AG04450 (cell line): ENCODE data around the gene FLG2. TPM values are rescaled to one million over a fixed set of nuclear protein-coding genes. Genes with fewer than 3 reads are reported as not detected.

Experiments used
- CTCF ChIA-PET: fragments of 300-600, 350-600 bp; formaldehyde crosslinking; extraction: SDS; loops from one replicate; lab custom pipeline; 2022; ENCODE audit warnings: antibody characterized with exemption, inconsistent platforms; lab: Charles Lee
- POLR2A ChIA-PET: fragments of 350-600 bp; formaldehyde crosslinking; extraction: SDS; loops from one replicate; lab custom pipeline; 2021; ENCODE audit warnings: antibody characterized with exemption, inconsistent platforms; lab: Yijun Ruan, JAX
- DNase-seq: peaks from one replicate; pipeline ENCODE4 v3.0.0-alpha.2; 2011; ENCODE audit warnings: low read depth, low spot score
- H3K27ac ChIP-seq: one replicate; pipeline ENCODE4 v1.5.1; 2012; ENCODE audit warnings: low read depth, low read length, control low read depth
- H3K27me3 ChIP-seq: one replicate; pipeline ENCODE4 v1.6.0; 2012; ENCODE audit warnings: low read length; ENCODE audit not compliant: control insufficient read depth, insufficient read depth
- H3K4me3 ChIP-seq: 2 replicates; pipeline ENCODE4 v1.5.1; 2011; ENCODE audit warnings: mild to moderate bottlenecking, low read depth, low read length, control low read depth
- H3K9me3 ChIP-seq: 2 replicates; pipeline ENCODE4 v1.5.1; 2012; ENCODE audit warnings: low read length; ENCODE audit not compliant: control insufficient read depth, insufficient read depth
- polyA plus RNA-seq: library from polyadenylated mRNA; depleted of rRNA; stranded (reverse); fragments of >200 nt; gene quantifications from 2 replicates; pipeline ENCODE4 v1.2.3, GENCODE V29; 2011
- TF ChIP-seq, protein P1 (sequence below): IDR thresholded peaks from 2 replicates; pipeline ENCODE4 v1.5.1; 2011; ENCODE audit warnings: low read depth, low read length, control low read depth, inconsistent platforms

Gene FLG2
- polyA plus RNA-seq, 1 experiment, result not detected

DNA sequence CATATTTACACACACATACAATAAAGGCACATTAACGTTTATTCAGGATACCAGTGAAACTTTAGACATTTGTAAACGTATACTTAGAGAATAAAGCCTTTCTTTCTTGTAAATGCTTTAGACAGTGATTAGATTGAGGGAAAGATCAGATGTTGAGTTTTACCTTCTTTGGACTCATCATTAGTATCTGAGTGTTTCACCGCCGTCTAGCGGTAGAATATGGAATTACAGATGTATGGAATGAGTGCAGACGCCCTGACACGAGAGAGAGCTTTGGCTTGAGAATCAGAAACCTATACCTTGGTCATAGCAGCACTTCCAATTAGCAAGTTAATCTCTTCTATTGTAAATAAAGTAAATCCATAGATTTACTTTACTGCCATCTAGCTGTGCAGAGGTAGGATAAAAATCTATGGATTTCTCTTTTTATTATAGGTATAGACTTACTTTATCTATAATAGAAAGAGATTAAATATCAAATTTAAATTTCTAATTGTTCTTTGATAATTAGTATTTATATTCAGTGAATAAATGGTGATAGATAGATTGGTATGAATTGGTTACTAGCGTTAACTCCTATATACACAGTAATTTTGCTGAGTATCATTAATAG, 12.6 kb downstream of the FLG2 start:
- TF ChIP-seq, protein P1, sequence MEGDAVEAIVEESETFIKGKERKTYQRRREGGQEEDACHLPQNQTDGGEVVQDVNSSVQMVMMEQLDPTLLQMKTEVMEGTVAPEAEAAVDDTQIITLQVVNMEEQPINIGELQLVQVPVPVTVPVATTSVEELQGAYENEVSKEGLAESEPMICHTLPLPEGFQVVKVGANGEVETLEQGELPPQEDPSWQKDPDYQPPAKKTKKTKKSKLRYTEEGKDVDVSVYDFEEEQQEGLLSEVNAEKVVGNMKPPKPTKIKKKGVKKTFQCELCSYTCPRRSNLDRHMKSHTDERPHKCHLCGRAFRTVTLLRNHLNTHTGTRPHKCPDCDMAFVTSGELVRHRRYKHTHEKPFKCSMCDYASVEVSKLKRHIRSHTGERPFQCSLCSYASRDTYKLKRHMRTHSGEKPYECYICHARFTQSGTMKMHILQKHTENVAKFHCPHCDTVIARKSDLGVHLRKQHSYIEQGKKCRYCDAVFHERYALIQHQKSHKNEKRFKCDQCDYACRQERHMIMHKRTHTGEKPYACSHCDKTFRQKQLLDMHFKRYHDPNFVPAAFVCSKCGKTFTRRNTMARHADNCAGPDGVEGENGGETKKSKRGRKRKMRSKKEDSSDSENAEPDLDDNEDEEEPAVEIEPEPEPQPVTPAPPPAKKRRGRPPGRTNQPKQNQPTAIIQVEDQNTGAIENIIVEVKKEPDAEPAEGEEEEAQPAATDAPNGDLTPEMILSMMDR, result peak; percentile 86
- Histone ChIP-seq H3K27ac (no peak overlapping the region), H3K4me3 (no peak overlapping the region), H3K9me3 (no peaks in the 10 kb centered on the region; the same call in 1 of the 2 replicates), H3K27me3 (no peaks in the 10 kb centered on the region)
- CTCF ChIA-PET, result interaction anchor here (0.6 to 2.6 kb wide), 12 partner anchors 9 to 294 kb away, joined by 3 to 15 read pairs (median 3); no protein-coding TSS in a partner anchor
- DNase-seq, result peak; percentile 3
- POLR2A ChIA-PET, result no interaction called here

DNA sequence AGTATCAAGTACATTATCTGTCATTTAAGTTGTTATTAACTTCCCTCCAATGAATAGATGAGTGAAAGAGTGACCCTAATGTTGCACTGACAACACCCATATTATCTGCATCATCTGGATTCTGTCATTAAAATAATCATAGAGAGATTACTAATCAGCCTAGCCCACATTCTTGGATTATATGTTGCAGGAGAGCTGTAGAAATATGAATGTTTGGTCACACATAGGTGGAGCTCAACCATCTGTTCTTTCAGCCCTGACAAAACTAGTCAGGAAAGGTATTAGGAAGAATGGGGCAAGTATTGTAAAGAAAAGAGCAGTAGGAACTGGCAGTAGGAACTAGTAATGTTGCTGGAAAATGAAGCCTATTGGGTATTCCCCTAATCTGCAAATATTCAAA, 15.4 kb downstream of the FLG2 start:
- POLR2A ChIA-PET, result no interaction called here
- Histone ChIP-seq H3K27ac (no peak overlapping the region), H3K4me3 (no peak overlapping the region), H3K9me3 (no peaks in the 10 kb centered on the region), H3K27me3 (no peaks in the 10 kb centered on the region)
- TF ChIP-seq, protein P1, result no peak
- CTCF ChIA-PET, result no interaction called here
- no peak for DNase-seq

DNA sequence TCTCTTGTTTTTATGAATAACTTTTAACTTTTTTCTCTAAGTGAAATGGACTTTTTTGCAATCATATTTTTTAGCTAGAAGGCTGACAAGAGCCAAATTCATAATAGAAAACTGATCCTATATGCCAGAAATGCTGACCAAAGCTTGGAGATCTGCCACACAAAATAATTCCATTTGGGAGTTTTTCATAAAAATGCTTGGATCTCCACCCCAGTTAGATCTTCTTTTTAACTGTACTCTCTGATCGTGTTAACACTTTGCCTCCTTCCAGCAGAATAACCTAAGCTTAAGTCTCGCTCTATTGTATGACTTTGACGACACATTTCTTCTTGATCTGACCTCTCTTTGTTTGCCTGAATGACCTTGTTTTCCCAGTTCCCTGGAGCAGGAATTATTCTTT, 16.8 kb downstream of the FLG2 start:
- POLR2A ChIA-PET, result no interaction called here
- TF ChIP-seq, protein P1, result no peak
- no peak overlapping the region for H3K4me3 ChIP-seq
- H3K9me3 ChIP-seq, result no peaks in the 10 kb centered on the region
- DNase-seq, result no peak
- H3K27me3 ChIP-seq, result no peaks in the 10 kb centered on the region
- H3K27ac ChIP-seq, result no peak overlapping the region
- CTCF ChIA-PET, result no interaction called here

DNA sequence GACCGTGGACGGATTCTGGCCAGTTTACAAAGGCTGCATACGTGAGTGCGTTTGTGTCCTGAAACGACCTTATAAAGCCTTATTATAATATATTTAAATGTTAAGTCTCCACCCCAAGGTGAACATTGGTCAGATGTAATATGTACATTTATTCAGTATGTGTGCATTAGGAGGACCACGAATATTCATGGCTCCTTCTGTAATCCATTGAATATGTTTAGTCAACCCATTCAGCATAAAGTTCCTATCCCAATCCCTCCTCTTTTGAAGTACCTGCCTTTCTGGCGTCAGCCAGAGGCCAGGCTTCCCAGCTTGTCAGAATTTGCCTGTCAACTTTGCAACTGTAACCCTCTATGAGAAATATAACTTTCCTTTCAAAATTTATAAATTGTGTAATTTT, 24.4 kb downstream of the FLG2 start:
- no peaks in the 10 kb centered on the region for H3K27me3 ChIP-seq
- CTCF ChIA-PET, result interaction anchor here (2.0 kb wide), 1 partner anchor 12 kb away, joined by 8 read pairs; no protein-coding TSS in a partner anchor
- TF ChIP-seq, protein P1, result no peak
- DNase-seq, result no peak
- no peak overlapping the region for H3K4me3 ChIP-seq
- H3K9me3 ChIP-seq, result no peaks in the 10 kb centered on the region
- POLR2A ChIA-PET, result no interaction called here
- no peak overlapping the region for H3K27ac ChIP-seq

DNA sequence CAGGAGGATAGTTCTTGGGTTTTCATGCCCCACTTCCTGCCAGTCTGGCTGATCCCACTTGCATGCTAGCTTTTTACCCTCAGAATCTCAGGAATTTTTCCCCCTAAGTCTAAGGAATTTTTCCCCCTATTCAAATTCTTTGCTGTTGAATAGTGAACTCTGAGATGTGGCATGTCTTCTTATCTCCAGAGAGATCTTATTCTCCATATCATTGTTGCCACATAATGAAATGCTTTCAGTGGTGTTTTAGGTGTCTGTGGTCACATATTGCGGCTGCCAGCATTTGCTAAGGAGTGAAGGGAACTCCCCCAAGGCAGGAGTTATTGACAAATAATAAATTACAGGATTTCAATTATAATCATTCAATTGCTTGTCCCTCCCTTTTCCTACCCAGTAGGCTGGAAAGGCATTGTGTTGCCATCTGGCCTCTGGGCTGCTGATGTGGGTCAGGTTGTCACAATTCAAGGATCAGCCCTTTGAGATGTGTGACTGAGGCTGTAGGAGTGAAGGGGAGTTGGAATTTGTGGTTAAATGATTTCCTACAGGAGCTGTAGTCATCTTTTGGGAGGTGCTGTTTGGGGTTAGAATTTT, 30.9 kb downstream of the FLG2 start:
- ChIA-PET POLR2A (no interaction called here), CTCF (no interaction called here)
- Histone ChIP-seq H3K4me3 (no peak overlapping the region), H3K27ac (no peak overlapping the region), H3K9me3 (no peaks in the 10 kb centered on the region), H3K27me3 (no peaks in the 10 kb centered on the region)
- no peak for DNase-seq
- TF ChIP-seq, protein P1, result no peak
